DMS79 treated with DMSO at 0.1 percent for 48 hours (cell line): ENCODE results near the gene SLC29A1.

Source experiments
- DNase-seq: peaks from one replicate; lab custom pipeline; 2025; lab: John Stamatoyannopoulos, UW

Gene SLC29A1

GRCh38 chr6:44255105-44255808, 31.9 kb downstream of the SLC29A1 start:
- DNase-seq, result no peak

GRCh38 chr6:44255871-44256774, 32.7 kb downstream of the SLC29A1 start:
- no peak for DNase-seq

- no peak for DNase-seq
Observed at GRCh38 chr6:44256775-44257024, 33.3 kb downstream of the SLC29A1 start.

- peak; percentile 68 for DNase-seq
Observed at GRCh38 chr6:44257025-44257752, 33.8 kb downstream of the SLC29A1 start, which contains the start of gene SLC35B2. SLC35B2 (minus strand) TSS chr6:44257528; CDS start chr6:44257410, 118 bp downstream.

- no peak for DNase-seq
Observed at GRCh38 chr6:44257753-44258324, 34.4 kb downstream of the SLC29A1 start.

- DNase-seq, result no peak
Observed at GRCh38 chr6:44258325-44258863, 35.0 kb downstream of the SLC29A1 start.

GRCh38 chr6:44258921-44259320, 35.5 kb downstream of the SLC29A1 start:
- DNase-seq, result no peak

GRCh38 chr6:44260011-44260410, 36.6 kb downstream of the SLC29A1 start:
- no peak for DNase-seq

- no peak for DNase-seq
Observed at GRCh38 chr6:44260451-44261297, 37.3 kb downstream of the SLC29A1 start.

- no peak for DNase-seq
Observed at GRCh38 chr6:44261581-44261980, 38.2 kb downstream of the SLC29A1 start.

- no peak for DNase-seq
Observed at GRCh38 chr6:44262467-44263353, 39.3 kb downstream of the SLC29A1 start.

GRCh38 chr6:44263354-44264100, 40.1 kb downstream of the SLC29A1 start:
- DNase-seq, result no peak

GRCh38 chr6:44264154-44265006, 41.0 kb downstream of the SLC29A1 start:
- no peak for DNase-seq

- peak; percentile 71 for DNase-seq
Observed at GRCh38 chr6:44265007-44265721, 41.8 kb downstream of the SLC29A1 start, which contains the start of gene NFKBIE. NFKBIE (minus strand) TSS chr6:44265551; CDS start chr6:44265346, 205 bp downstream.

GRCh38 chr6:44265722-44266233, 42.4 kb downstream of the SLC29A1 start:
- DNase-seq, result no peak

- DNase-seq, result no peak
Observed at GRCh38 chr6:44266347-44266746, 43.0 kb downstream of the SLC29A1 start.

- DNase-seq, result no peak
Observed at GRCh38 chr6:44267252-44267651, 43.9 kb downstream of the SLC29A1 start.
